ENCODE data around the gene ZNF32.

The ZNF32 gene

GRCh38 chr10:43671659-43672531 lies 23.2 kb upstream of the ZNF32 start:
- H3K27ac Mint-ChIP-seq, result no peak overlapping the region
- peaks cover 39% of the 10 kb centered on the region for H3K27me3 Mint-ChIP-seq (ENCODE audit: low read depth, poor library complexity)
- H3K36me3 Mint-ChIP-seq (ENCODE audit: low read depth), result no peaks in the 10 kb centered on the region
- H3K4me3 Mint-ChIP-seq, result no peak overlapping the region
- DNase-seq, result peak; percentile 65
- peaks cover 19% of the 10 kb centered on the region for H3K9me3 Mint-ChIP-seq
- peaks cover 39% of the 10 kb centered on the region for H3K4me1 Mint-ChIP-seq
- TF ChIP-seq CTCF (IDR thresholded peaks at IDR 0.05), result peak; percentile 68

GRCh38 chr10:43669386-43669785 lies 20.7 kb upstream of the ZNF32 start:
- no peak overlapping the region for H3K27ac Mint-ChIP-seq
- no peak for DNase-seq
- peaks cover 50% of the 10 kb centered on the region for H3K27me3 Mint-ChIP-seq (ENCODE audit: low read depth, poor library complexity)
- H3K4me3 Mint-ChIP-seq, result no peak overlapping the region
- H3K4me1 Mint-ChIP-seq, result peaks cover 44% of the 10 kb centered on the region
- H3K36me3 Mint-ChIP-seq (ENCODE audit: low read depth), result no peaks in the 10 kb centered on the region
- no peak for TF ChIP-seq CTCF (IDR thresholded peaks at IDR 0.05)
- peaks cover 28% of the 10 kb centered on the region for H3K9me3 Mint-ChIP-seq

GRCh38 chr10:43667761-43668386 lies 19.2 kb upstream of the ZNF32 start:
- no peak for DNase-seq
- no peak overlapping the region for H3K27ac Mint-ChIP-seq
- TF ChIP-seq CTCF (IDR thresholded peaks at IDR 0.05), result no peak
- peak overlapping the region; percentile 56 for H3K4me3 Mint-ChIP-seq
- H3K4me1 Mint-ChIP-seq, result peaks cover 37% of the 10 kb centered on the region
- no peaks in the 10 kb centered on the region for H3K36me3 Mint-ChIP-seq (ENCODE audit: low read depth)
- H3K27me3 Mint-ChIP-seq (ENCODE audit: low read depth, poor library complexity), result peaks cover 50% of the 10 kb centered on the region
- H3K9me3 Mint-ChIP-seq, result peaks cover 33% of the 10 kb centered on the region

- Mint-ChIP-seq H3K4me3 (peak overlapping the region; percentile 44), H3K36me3 (ENCODE audit: low read depth) (no peaks in the 10 kb centered on the region), H3K9me3 (peaks cover 35% of the 10 kb centered on the region), H3K27me3 (ENCODE audit: low read depth, poor library complexity) (peaks cover 52% of the 10 kb centered on the region), H3K4me1 (peaks cover 33% of the 10 kb centered on the region), H3K27ac (no peak overlapping the region)
- TF ChIP-seq CTCF (IDR thresholded peaks at IDR 0.05), result peak; percentile 21
- DNase-seq, result no peak
Measured at GRCh38 chr10:43667317-43667731, 18.6 kb upstream of the ZNF32 start.

GRCh38 chr10:43666552-43666951 lies 17.9 kb upstream of the ZNF32 start:
- no peak for TF ChIP-seq CTCF (IDR thresholded peaks at IDR 0.05)
- Mint-ChIP-seq H3K27me3 (ENCODE audit: low read depth, poor library complexity) (peaks cover 51% of the 10 kb centered on the region), H3K36me3 (ENCODE audit: low read depth) (no peaks in the 10 kb centered on the region), H3K27ac (no peak overlapping the region), H3K4me3 (no peak overlapping the region), H3K9me3 (peaks cover 38% of the 10 kb centered on the region), H3K4me1 (peaks cover 25% of the 10 kb centered on the region)
- DNase-seq, result no peak

Measured in nephron progenitor cell (in vitro differentiated cells).